ENCODE measurements around the gene SH3BP2.

The SH3BP2 gene, protein sequence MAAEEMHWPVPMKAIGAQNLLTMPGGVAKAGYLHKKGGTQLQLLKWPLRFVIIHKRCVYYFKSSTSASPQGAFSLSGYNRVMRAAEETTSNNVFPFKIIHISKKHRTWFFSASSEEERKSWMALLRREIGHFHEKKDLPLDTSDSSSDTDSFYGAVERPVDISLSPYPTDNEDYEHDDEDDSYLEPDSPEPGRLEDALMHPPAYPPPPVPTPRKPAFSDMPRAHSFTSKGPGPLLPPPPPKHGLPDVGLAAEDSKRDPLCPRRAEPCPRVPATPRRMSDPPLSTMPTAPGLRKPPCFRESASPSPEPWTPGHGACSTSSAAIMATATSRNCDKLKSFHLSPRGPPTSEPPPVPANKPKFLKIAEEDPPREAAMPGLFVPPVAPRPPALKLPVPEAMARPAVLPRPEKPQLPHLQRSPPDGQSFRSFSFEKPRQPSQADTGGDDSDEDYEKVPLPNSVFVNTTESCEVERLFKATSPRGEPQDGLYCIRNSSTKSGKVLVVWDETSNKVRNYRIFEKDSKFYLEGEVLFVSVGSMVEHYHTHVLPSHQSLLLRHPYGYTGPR

DNA sequence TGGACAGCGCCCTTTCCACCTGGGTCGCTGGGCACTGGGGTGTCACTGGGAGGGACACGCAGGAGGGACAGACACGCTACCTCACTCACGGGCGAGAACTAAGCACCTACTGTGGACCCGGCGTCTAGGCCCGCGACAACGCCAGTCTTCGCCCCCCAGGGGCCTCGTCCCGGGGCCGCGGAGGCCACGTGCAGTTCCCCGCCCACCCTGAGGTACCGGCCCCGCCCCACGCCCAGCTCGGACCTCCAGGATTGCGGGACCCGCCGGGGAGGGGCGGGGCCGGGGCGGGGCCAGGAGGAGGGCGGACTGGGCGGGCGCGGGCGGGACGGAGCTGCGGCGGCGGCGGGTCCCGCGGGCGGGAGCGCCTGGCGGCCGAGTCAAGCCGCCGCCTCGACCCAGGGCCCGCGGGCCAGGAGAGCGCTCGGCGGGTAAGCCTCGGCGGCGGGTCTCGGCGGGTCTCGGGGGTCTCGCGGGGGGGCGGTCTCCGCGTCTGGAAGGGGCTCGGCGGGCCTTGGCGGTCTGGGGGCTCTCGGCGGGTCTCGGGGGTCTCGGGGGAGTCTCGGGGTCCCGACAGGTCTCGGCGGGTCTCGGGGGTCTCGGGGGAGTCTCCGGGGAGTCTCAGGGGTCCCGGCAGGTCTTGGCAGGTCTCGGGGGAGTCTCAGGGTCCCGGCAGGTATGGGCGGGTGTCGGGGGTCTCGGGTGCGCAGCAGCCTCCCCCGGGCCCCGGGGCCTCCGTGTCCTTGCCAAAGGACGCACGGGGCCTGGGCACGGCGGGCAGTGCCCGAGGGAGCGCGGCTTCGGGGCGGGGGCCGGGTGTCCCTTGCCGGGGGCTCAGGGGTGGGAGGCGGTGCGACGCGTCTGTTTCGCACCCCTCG, at the start of gene SH3BP2:
Gene SH3BP2, plus strand, starts transcription at position 375 of the 875 bp plus-strand sequence. CDS start 27,533 bp downstream, outside the sequence.
- no peak for DNase-seq

DNA sequence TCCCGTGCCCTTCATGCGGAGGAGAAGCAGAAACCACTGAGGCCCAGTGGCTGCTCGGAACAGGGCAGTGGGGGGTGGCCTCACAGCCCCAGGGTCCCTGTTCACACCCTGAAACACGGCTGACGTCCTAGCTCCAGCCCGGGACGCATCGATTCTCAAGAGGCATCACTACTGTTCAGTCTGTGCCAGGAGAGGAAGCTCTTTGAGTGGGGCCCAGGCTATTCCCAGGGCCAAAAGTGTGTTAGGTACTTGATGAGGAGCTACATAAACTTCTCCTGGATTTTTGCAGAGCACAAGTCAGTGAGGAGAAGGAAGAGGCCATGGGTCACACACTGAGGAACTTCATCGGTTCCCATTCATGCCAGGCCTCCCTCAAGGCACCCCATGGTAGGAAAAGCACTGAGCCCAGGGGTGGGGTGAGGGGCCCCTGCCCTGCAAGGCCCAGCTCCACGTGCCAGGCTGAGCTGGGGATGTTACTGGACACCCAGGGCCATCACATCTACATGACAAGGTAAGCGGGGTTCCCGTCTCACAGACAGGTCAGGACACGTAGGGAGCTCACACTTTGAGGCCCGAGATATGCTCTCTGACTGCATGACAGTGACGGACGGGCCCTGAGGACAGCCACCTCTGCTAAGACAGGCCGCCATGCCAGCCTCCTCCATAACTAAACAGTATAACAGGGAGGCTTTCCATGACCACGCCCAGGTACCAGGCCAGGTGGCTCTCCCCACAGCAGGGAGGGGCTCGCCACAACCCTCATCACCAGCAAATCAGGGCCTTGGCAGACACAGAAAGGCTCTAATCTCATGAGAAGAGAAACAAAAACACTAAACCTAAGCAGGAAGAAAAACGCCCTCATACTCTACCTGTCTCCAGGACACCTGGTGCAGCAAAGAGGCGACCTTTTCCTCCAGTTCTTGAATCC, 49.1 kb upstream of the SH3BP2 start:
- no peak for DNase-seq

DNA sequence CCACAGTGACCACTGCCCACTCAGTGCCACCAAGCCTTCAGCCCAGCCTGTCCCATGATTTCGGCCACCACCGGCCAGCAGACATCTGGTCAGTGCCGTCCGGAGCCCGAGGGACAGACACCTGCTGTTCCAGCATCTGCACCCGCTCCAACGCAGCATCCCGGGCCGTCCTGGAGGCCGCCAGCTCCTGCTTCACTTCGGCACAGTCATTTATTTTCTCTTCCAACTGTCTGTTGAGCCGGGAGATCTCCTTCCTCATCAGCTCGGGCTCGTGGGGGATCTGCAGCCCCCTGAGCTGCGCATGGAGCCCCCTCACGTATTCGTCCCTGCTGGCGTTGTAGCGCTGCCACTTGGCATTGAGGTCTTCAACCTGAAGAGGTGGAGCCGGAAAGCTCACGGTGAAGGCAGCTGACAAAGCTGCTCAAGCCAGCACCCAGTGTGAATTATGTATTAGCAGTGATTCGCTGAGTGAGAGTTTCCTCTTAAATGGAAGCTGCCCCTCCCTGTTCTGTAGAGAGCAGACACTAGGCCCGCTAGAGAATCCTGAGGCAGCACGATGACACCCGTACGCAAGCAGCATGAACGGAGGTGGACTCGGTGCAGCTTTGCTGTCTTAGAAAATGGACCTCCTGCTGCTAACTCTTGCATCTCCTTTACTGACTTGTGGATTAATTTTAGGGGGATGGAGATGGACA, 48.2 kb upstream of the SH3BP2 start:
- DNase-seq: no peak

DNA sequence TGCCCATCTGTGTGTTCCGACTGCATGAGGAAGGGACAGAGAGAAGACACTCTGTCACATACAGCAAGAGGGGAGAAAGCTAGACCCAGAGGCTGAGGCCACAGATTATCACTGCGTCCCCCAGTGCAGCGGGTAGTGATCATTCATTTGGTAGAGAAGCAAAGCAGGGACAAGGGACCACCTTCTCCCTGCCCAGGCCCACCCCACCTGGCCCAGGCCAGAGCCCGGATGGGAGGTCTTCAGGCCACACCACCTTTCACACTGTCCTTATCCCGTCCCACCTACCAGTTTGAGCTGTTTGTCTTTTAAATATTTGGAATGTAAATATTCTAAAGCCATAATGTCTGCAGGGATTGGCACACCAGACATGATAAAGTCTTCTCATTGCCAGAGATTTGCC, 47.4 kb upstream of the SH3BP2 start:
- no peak for DNase-seq

DNA sequence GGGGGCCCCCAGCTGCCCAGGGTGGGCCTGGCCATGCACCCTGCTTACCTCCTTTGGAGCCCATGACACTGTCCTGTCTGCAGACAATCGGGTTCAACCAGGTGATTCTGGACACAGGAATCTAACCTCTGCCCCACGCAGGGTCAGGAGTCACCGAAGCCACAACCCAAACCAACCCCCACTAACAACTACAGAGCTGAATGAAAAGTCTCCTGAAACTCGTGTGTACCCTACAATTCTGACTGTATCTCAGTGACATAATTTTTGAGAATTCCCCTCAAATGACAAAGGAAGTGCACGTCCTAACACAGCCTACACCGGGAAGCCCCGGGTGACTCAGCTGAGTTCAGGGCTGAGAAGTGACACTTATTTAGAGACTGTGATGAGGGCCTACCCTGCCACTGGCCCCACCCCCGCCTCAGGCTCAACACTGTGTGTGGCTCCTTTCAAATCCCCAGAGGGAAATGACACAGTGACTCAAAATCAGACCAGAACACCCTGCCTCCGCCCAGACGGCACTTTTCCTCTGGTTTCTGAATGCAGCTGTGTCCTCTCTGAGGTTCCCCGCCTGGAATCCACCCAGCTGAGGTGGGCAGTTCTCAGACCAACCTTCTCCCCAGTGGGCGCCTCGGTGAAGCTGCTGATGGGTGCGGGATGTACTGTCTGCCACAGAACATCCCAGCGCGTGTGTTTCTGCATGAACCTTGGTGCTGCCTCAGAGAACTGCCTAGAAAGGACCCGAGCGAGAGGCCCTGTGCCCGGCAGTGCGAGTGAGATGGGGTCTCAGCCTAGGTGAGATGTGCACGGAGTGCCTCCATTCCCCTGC, 46.7 kb upstream of the SH3BP2 start:
- no peak for DNase-seq

DNA sequence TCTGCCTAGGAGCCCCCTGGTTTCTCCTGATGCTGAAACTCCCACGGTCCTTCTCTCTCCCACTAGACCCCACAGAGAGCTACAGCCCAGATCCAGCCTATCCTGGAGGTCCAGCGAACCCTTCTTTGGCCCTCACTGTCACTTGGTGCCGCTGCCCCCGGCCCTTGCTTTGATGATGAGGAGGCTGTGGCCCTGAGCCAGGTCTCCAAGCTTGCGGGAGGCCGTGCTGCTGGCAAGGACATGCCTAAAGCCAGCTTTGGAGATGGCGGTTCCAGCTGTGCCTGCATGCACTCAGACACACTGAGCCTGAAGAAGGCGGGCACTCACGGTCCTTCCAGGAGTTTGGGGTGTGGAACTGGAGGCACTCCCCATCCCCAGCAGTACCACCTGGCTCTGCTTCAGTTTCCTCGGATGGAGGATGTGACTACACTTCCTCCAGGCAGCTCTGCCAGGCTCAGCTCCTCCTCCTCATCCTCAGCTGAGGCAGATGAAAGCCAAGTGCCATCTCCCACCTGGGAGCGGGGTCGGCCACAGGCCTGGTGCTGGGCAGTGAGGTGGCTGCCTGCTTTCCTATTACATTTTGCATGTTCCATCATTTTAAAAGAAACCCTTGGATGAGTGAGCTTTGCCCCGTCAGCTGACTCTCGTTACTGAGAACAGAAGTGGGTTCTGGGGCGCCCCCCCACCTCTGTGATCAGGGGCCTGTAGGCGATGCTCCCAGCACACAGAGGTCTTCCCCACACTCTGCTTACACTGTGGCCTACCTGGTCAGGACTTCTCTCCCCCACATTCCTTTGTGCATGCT, 45.8 kb upstream of the SH3BP2 start:
- DNase-seq: no peak

DNA sequence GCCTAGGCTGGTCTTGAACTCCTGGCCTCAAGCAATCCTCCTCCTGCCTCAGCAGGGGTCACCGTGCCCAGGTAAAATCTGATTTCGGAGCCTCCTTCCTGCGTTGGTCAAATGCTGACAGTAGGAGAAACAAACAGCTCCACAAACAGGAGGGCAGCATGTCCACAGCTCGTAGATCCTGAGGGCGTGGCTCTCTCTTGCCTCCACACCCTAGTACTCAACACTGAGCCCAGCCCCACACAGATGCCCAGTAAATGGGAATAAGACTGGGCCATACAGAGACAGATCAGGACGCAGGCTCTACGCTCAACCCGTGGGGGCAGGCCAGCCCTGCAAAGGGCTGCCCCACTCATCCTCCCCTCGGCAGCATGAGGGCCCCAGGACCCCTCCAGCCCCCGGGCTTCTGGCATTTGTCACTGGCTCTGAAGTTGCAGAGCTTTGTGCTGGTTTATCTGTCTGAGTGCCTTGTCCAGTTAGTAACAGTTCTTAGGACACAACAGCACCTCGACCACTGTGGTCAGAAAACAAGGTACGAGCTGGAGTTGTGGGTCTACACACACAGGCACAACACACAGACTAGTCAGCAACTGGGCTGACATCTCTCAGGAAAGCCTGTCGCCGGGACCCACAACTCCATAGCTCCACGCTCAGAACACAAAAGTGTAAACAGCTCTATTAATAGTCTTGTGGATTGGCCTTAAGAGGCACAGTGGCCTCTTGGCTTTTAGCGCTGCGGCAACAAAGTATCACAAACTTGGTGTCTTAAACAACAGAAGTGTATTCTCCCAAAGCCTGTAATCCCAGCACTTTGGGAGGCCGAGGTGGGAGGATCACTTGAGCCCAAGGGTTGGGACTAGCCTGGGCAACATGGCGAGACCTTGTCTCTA, 41.9 kb upstream of the SH3BP2 start:
- DNase-seq: no peak

DNA sequence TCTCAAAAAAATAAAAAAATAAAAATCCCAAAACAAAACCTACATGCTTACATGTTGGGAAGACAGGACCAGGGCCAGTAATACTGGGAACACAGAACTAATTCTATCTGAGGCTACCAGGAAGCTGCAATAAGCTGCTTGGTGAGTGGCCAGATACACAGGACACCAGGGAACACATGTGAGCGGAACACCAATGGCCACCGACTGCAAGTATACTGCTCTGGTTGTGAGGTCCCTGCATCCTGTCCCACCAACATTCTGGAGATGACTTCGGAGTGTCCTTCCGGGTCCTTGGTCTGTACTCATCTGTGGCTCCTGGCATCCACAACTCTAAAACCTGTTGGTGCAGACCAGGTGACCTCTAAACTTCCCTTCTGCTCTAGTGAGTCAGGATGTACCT, 39.4 kb upstream of the SH3BP2 start:
- DNase-seq: no peak

DNA sequence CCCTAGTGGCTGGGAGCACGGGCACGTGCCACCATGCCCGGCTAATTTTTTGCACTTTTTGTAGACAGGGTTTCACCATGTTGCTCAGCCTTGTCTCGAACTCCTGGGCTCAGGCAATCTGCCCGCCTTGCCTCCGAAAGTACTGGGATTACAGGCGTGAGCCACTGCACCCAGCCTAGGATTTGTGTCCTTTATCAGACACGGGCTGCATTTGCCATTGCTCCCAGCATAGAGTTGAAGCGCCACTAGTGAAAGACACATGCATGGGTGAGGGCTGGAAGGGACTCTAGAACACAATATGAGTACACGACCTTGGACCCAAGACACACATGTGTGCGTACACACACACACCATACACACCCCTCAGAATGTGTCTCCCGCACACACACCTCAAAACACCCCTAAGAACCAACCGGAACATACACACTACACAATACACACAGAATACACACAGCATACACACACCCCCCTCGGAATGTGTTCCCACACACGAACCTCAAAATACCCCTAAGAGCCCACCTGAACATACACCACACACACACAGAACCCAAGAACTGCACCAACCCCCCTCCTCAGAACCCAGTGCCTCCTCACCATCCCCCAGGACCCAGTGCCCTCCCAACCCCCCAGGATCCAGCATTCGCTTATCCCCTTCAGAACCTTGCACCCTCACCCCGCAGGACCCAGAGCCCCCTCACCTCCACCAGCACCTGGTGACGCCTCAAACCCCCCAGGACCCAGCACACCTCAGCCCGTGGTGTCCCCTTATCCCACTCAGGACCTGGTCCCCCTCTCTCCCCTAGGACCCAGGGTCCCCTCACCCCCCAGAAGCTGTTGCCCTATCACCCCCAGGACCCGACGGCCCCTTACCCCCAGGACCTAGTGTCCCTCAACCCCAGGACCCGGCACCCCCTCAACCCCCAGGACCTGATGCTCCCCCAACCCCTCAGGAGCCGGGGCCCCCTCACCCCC, 37.8 kb upstream of the SH3BP2 start:
- no peak for DNase-seq

DNA sequence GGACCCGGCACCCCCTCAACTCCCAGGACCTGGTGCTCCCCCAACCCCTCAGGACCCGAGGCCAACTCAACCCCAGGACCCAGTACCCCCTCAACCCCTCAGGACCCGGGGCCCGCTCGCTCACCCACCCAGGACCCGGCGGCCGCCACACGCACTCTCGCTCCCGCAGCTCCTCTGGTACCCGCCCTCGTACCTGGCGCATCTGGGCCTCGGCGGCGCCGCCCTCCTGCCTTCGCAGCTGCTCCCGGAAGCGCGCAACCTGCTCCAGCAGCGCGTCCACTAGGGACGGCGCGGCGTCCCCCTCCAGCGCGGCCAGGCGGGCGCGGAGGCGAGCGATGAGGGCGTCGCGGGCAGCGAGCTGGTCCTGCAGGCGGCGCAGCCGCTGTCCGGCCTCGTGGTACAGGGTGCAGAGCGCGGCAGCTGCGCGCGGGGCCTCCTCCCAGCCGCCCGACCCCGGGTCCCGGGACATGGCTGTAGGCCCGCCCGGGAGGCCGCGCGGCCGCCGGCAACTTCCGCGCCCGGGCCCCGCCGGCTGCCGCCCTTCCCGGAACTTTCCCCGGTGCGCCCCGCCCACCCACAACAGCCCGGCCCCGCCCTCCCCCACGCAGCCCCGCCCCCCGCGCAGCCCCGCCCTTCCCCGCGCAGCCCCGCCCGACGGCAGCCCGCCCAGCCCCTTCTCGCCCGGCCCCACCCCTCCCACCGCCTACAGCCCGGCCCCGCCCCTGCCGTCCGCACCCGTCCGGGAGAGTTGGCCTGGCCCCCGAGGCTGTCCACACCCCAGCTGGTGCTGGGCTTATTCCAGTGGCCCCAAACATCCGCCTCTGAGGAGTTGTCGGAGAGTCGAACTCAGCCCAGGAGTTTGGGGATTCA, 36.8 kb upstream of the SH3BP2 start, which contains the start of gene TNIP2:
Gene TNIP2, minus strand, starts transcription at position 516 of the 870 bp plus-strand sequence. Its CDS starts 47 bp downstream, at position 469.
- DNase-seq: peak in 1 of 2 experiments; percentile 29

DNA sequence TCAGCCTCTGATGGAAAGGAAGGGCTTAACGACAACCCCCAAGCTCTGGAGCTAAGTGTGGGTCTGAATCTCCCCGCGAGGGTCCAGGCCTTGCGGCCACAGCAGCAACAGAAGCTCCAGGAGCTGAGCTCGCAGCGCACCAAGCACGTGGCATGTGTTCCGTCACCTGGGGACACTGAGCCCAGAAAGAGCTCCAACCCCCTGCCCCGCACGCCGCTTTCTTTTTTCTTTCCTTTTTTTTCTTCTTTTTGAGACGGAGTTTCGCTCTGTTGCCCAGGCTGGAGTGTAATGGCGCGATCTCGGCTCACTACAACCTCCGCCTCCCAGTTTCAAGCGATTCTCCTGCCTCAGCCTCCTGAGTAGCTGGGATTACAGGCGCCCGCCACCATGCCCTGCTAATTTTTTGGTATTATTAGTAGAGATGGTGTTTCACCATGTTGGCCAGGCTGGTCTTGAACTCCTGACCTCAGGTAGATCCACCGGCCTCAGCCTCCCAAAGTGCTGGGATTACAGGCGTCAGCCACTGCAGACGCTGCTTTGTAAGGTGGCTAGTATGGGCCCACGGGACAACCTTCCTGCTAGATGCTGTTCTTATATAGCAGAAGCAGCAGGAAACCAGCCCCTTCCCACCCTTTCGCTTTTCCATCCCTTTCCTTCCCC, 36.1 kb upstream of the SH3BP2 start:
- no peak for DNase-seq

DNA sequence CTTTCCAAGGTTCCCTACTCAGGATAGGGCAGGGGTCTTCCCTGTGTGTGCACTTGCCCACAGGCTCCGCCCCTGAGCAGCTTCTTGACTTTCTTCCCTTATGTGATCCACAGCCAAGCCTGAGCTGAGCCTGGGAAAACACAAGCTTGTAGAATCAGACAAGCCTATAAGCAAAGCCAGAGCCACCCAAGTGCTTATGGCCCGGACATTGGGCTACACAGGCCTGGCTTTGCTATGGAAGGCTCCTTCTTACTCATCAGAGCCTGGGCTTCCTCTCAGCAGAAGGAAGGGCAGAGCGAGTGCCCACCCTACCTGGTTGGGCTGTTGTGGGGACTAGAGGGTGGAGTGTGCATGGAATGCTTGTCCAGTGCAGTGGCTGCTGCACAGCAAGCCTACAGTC, 35.5 kb upstream of the SH3BP2 start:
- no peak for DNase-seq

DNA sequence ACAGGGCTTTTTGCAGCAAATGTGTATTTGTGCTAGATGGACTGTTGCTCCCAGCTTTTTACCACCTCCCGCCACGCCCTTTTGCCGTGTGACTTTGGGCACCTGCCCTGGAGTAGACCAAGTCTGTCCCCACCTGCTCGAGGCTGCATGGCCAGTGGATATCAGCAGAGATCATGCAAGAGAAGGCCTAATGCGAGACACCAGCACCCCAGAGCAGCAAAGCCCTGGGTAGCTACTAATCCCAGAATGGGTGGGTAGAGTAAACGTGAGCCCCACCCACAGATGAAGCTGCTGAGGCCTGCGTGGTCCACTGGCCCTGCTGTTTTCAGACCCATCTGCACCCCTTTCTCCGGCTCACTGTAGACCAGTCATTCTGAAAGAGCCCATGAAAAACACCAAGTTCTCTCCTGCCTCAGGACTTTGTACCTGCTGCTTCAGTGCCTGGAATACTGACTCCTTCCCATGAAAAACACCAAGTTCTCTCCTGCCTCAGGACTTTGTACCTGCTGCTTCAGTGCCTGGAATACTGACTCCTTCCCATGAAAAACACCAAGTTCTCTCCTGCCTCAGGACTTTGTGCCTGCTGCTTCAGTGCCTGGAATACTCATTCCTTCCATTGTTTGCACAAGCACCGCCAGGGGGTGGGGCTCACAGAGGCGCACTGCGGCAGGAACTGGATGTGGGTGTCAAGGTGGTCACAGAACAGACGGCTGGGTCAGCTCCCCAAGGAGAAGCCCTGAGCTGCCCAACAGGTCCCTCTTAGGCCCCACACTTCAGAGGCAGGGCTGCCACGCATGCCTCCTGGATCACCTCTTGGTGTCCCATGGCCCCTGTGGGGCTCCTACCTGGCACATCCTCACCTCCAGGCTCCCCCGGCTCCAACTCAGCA, 31.6 kb upstream of the SH3BP2 start:
- peak in 1 of 2 experiments; percentile 18 for DNase-seq

DNA sequence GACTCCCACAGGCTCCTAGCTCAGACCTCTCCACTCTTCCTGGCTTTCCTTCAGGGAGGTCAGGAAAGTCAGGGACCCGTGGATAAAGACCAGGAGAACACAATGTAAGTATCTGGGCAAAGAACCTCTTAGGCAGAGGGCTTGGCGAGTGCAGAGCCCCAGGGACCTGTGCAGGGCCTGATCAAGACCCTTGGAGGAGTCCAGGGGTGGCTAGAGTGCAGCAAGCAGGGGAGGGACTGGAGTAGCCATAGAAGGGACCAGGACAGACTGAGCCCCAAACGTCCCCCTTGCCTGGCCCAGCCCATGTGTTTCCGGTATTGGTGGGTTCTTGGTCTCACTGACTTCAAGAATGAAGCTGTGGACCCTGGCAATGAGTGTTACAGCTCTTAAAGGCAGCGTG, 30.8 kb upstream of the SH3BP2 start:
- DNase-seq: no peak
